ENCODE measurements around the gene RFPL3. TPM values are rescaled to one million over a fixed set of nuclear protein-coding genes. Genes with fewer than 3 reads are reported as not detected.

Gene RFPL3
- total and polyA plus RNA-seq, 2 donors (not counting 3 experiments of a cell fraction or from before 2014, with no cell fraction given): not detected

GRCh38 chr22:32308934-32309333 lies 48.7 kb upstream of the RFPL3 start:
- BruUV-seq (replicated peaks): no TSS peak
- CTCF ChIA-PET: interaction anchor here (1.2 kb wide), 1 partner anchor 10 kb away, joined by 3 read pairs; no protein-coding TSS in a partner anchor

More at GRCh38 chr22:32308934-32309333, 48.7 kb upstream of the RFPL3 start:
- H4K20me1 ChIP-seq (replicated peaks; ENCODE audit: control insufficient read depth, extremely low read depth, insufficient read depth, low read length): no peaks in the 10 kb centered on the region
- POLR2A ChIA-PET: no interaction called here
- no peaks in the 10 kb centered on the region for H3K9me1 ChIP-seq (replicated peaks; ENCODE audit: control insufficient read depth, extremely low read depth, insufficient read depth, low read length)
- FAIRE-seq (no peak), DNase-seq (ENCODE audit: low read depth, low spot score) (no peak)
- no peaks in the 10 kb centered on the region for H3K9me3 ChIP-seq (replicated peaks; ENCODE audit: control insufficient read depth, insufficient read depth, low read length)
- H3K9ac ChIP-seq (replicated peaks; ENCODE audit: extremely low read depth, insufficient read depth, low read length): no peak overlapping the region
- H3K79me2 ChIP-seq (ENCODE audit: control insufficient read depth, insufficient read depth, low read length): no peaks in the 10 kb centered on the region
- intact Hi-C loops (cut with micrococcal nuclease) (no loop called here), dilution Hi-C loops (cut with MboI; ENCODE audit: extremely low pct_ligation_motif_present, low sequenced_read_pairs) (no loop called here)
- peaks cover 0 to 2% of the 10 kb centered on the region in 2 experiments for H3K36me3 ChIP-seq (ENCODE audit: control insufficient read depth in 2 of 2, extremely low read depth in 1 of 2, insufficient read depth in 2 of 2, low read length in 2 of 2)
- H3K27ac ChIP-seq (ENCODE audit: insufficient read depth, low read depth, low read length): no peak overlapping the region
- no peak overlapping the region for H3K4me3 ChIP-seq (replicated peaks in 1 of 3; ENCODE audit: insufficient read depth in 1 of 3, low read depth in 1 of 3, low read length in 3 of 3)
- TF ChIP-seq JUN (IDR thresholded peaks at IDR 0.05; ENCODE audit: borderline replicate concordance, insufficient read depth, insufficient read length, low read depth) (no peak), CTCF (IDR thresholded peaks at IDR 0.05; ENCODE audit: extremely low read depth in 1 of 2, insufficient read depth in 1 of 2, low read depth in 1 of 2, low read length in 2 of 2) (no peak), POLR2AphosphoS5 (IDR thresholded peaks at IDR 0.05; ENCODE audit: insufficient read depth, low read depth, low read length) (no peak), MAX (IDR thresholded peaks at IDR 0.05; ENCODE audit: insufficient read depth, insufficient read length) (no peak), POLR2A (IDR thresholded peaks at IDR 0.05; ENCODE audit: low read depth, low read length) (no peak), EZH2 (IDR thresholded peaks at IDR 0.05; ENCODE audit: borderline replicate concordance, low read depth, low read length, severe bottlenecking) (no peak), GATA2 (IDR thresholded peaks at IDR 0.05; ENCODE audit: insufficient read depth, insufficient read length, low read depth, low read length) (no peak), FOS (IDR thresholded peaks at IDR 0.05; ENCODE audit: borderline replicate concordance, insufficient read depth, low read length) (no peak), MYC (IDR thresholded peaks at IDR 0.05; ENCODE audit: low read depth, low read length) (no peak)
- no peaks in the 10 kb centered on the region for H3K4me1 ChIP-seq (ENCODE audit: control insufficient read depth, extremely low read depth, insufficient read depth, low read length)
- H2AFZ ChIP-seq (ENCODE audit: low read depth, low read length): no peak overlapping the region
- H3K27me3 ChIP-seq (ENCODE audit: control insufficient read depth in 2 of 2, insufficient read depth in 2 of 2, low read length in 2 of 2): no peaks in the 10 kb centered on the region
- no peak overlapping the region for H3K4me2 ChIP-seq (ENCODE audit: insufficient read depth, low read length)

All from endothelial cell of umbilical vein (primary cell).